NOMO-1 (cell line): ENCODE results near the gene MCTP1.
A peak's percentile ranks its signal among the peaks of the same experiment; 100 is the strongest.

Experiments used
- DNase-seq, 2 experiments: peaks; one replicate each; lab custom pipeline; 2025; ENCODE audit not compliant: unreplicated experiment in 2 of 2; lab: John Stamatoyannopoulos, UW

MCTP1 gene

GRCh38 chr5:94784536-94785505 lies 500.1 kb downstream of the MCTP1 start:
- DNase-seq, result no peak

GRCh38 chr5:94782383-94782782 lies 502.5 kb downstream of the MCTP1 start:
- no peak for DNase-seq

DNA sequence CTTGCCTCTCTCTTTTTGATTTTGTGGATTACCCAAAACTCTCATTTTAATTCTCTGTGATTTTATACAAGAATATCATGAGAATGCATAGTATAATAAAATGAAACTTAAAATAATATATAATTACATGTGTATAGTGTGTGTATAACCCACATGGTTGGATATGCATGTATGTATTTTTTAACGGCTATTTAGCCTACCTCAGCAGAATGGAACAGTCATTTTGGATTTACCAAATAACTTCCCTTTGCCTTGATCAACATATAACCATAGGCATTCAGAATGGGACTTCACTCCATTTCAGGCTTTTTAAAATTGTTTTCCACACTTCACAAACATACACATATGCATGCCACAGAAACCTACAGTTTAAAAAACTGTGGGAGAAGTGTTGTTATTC lies 505.2 kb downstream of the MCTP1 start:
- DNase-seq, result no peak

- no peak for DNase-seq
Measured at GRCh38 chr5:94778732-94779131, 506.2 kb downstream of the MCTP1 start.

DNA sequence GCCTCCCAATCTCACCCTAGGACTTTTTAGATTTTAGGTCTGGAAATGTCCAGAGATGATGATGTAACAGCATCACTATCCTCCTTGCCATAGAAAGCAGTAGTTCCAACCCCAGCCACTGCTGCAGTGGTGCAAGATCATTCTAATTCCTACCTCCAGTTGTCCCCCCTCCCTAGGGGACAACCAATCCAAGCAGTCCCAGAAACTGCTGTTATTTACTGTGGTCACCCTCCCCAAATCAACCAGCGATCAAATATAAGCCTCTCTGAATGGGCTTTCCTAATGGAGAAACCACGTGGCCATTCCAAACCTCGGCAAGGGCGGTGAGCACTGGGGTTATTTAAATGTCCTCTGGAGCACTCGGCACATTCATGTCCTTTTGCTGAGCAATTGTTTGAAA lies 506.6 kb downstream of the MCTP1 start:
- no peak for DNase-seq

GRCh38 chr5:94777056-94777880 lies 507.6 kb downstream of the MCTP1 start:
- DNase-seq, result no peak

GRCh38 chr5:94776167-94776566 lies 508.7 kb downstream of the MCTP1 start:
- no peak for DNase-seq

DNA sequence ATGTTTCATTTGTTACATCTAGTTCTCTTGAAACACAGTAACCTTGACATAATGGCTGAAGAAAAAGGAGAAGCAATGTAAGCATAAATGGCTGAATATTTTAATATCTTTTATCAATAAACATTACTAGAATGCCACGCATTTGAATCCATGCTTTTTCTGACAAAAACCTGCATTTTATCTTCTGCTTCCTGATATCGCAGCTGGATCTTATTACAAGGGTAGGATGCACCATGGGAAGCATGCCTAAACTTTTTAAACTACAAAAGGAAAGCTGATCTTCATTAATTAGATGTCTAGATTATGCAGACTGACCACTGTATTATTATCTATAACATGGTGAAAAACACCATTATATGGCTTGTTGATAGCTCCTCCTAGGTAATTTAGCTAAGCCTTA lies 509.8 kb downstream of the MCTP1 start:
- no peak for DNase-seq

- DNase-seq, result no peak
Measured at GRCh38 chr5:94771742-94772141, 513.2 kb downstream of the MCTP1 start.

- no peak for DNase-seq
Measured at GRCh38 chr5:94769996-94770395, 514.9 kb downstream of the MCTP1 start.

DNA sequence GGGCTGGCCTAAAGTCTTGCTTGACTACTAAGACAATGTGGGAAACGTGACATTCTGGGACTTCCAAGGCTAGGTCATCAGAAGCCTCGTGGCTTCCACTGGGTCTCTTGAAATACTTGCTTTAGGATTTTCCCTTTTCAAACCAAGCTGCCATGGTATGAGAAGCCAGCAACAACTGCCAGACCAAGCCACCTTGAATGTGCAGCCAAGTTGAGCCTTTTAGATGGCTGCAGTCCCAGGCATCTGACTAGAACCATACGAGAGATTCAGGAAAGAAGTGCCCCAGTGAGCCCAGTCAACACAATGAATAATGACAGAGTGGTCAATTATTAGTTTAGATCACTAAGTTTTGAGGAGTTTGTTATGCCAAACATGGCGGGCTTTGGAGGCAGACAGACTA lies 523.1 kb downstream of the MCTP1 start:
- DNase-seq, result no peak

DNA sequence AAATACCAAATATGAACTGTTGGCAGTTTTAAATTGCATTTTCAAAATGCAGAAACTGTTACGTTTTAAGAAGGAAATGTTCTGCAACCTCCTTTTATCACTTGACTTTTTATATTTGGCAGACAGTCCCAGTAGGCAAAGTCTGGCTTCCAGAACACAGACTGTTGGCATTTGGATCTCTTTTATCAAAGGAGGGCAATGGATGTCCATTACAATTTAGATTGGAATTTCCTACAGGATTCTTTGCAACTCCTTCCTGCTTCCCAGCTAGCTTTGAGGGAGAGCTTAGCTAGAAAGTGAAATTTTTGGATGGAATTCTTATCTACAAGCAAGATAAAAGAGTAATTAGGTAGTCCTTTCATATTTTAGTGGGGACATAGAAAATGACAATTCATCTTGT lies 523.8 kb downstream of the MCTP1 start:
- no peak for DNase-seq

DNA sequence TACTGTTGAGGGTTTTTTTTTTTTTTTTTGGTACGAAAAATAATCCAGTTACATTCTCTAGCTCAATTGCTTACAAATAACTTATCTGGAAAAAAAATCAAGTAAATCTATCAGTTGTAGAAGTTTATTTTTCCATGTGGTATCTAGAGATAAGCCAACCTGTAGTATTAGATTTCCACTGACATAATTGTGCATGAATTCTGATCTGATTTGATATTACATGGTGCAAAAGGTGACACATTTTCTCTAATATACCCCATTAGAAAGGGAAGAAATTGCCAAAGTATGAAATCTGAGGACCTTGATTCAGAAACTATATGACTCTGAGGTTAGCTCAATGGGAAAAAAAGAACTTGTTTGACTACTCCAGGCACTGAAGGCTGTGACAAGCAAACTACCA lies 524.9 kb downstream of the MCTP1 start:
- DNase-seq, result no peak

DNA sequence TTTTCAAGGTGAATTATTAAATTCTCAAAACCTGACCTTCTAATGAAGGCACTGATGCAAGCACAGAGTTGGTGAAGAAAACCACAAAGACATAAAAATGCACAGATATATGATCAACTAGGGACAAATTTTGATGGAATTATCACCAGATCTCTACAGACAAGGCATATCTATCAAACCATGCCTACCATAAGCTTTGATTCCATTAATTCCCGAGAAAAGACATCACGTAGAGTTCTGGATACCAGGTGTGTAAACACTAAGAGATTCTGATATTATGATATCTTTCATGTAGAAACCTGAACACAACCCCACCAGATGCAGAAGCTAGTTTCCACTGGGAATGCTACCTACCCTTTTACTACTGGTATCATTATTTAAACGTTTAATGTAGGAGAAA lies 525.9 kb downstream of the MCTP1 start:
- no peak for DNase-seq

- no peak for DNase-seq
Measured at GRCh38 chr5:94754824-94755223, 530.1 kb downstream of the MCTP1 start.

GRCh38 chr5:94751460-94751859 lies 533.4 kb downstream of the MCTP1 start:
- no peak for DNase-seq

GRCh38 chr5:94750681-94751080 lies 534.2 kb downstream of the MCTP1 start:
- DNase-seq, result no peak

DNA sequence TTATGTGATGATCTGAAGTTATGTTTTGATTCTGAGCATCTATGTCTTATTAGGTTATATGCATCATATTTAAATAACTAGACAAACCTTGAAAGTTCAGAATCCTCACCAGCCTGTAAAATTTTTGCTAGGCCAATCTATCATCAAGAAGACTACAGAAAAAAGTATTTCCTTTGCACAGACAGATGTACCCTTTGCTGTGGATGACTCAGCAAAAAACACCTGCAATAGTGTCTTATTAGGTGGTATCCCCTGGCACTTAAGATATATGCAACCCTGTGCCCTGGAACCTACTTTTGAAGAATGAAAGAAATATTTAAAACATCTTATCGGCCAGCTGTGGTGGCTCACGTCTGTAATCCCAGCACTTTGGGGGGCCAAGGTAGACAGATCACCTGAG lies 535.9 kb downstream of the MCTP1 start:
- DNase-seq, result no peak

DNA sequence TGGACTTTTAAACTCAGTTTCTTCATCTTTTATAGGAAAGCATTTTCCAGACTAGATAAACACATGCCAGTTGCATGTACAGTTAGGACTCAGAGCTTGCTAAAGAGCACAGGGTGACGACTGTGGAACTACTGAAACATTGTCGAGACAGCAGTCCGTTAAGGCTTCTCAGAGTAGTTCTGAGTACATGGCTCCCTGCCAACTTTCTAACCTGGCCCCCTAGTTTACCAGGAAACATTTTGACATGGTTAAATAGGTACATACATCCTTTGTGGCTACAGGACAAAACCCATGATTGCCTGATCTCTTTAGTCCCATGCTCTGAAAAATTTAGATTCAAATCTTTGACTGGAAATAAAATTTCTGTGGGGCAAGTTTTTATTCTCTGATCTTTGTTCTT lies 536.7 kb downstream of the MCTP1 start:
- DNase-seq, result no peak

GRCh38 chr5:94747371-94747770 lies 537.5 kb downstream of the MCTP1 start:
- no peak for DNase-seq

GRCh38 chr5:94746731-94747124 lies 538.2 kb downstream of the MCTP1 start:
- DNase-seq, result peak; percentile 79 to 85
